ENCODE results near the gene RPH3AL.

The RPH3AL gene

GRCh38 chr17:263271-263670 is 89.3 kb downstream of the RPH3AL start:
- TF ChIP-seq POLR2A (IDR thresholded peaks at IDR 0.05; ENCODE audit: extremely low read depth, insufficient read length) (no peak), MYC (IDR thresholded peaks at IDR 0.05; ENCODE audit: low read depth, low read length) (no peak), MAX (IDR thresholded peaks at IDR 0.05; ENCODE audit: low read depth, low read length) (no peak)
- TF ChIP-seq, protein P1, sequence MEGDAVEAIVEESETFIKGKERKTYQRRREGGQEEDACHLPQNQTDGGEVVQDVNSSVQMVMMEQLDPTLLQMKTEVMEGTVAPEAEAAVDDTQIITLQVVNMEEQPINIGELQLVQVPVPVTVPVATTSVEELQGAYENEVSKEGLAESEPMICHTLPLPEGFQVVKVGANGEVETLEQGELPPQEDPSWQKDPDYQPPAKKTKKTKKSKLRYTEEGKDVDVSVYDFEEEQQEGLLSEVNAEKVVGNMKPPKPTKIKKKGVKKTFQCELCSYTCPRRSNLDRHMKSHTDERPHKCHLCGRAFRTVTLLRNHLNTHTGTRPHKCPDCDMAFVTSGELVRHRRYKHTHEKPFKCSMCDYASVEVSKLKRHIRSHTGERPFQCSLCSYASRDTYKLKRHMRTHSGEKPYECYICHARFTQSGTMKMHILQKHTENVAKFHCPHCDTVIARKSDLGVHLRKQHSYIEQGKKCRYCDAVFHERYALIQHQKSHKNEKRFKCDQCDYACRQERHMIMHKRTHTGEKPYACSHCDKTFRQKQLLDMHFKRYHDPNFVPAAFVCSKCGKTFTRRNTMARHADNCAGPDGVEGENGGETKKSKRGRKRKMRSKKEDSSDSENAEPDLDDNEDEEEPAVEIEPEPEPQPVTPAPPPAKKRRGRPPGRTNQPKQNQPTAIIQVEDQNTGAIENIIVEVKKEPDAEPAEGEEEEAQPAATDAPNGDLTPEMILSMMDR (IDR thresholded peaks at IDR 0.05; ENCODE audit: low read depth, low read length): no peak
- no peak for DNase-seq (ENCODE audit: low read depth)
- no peak overlapping the region for H3K4me3 ChIP-seq (ENCODE audit: low read depth, low read length)

GRCh38 chr17:261635-262034 is 91.0 kb downstream of the RPH3AL start:
- no peak overlapping the region for H3K4me3 ChIP-seq (ENCODE audit: low read depth, low read length)
- TF ChIP-seq MAX (IDR thresholded peaks at IDR 0.05; ENCODE audit: low read depth, low read length) (no peak), MYC (IDR thresholded peaks at IDR 0.05; ENCODE audit: low read depth, low read length) (no peak), POLR2A (IDR thresholded peaks at IDR 0.05; ENCODE audit: extremely low read depth, insufficient read length) (no peak)
- TF ChIP-seq, protein P1 (IDR thresholded peaks at IDR 0.05; ENCODE audit: low read depth, low read length): no peak
- no peak for DNase-seq (ENCODE audit: low read depth)

GRCh38 chr17:260944-261343 is 91.7 kb downstream of the RPH3AL start:
- no peak for DNase-seq (ENCODE audit: low read depth)
- TF ChIP-seq, protein P1 (IDR thresholded peaks at IDR 0.05; ENCODE audit: low read depth, low read length): no peak
- TF ChIP-seq MYC (IDR thresholded peaks at IDR 0.05; ENCODE audit: low read depth, low read length) (no peak), POLR2A (IDR thresholded peaks at IDR 0.05; ENCODE audit: extremely low read depth, insufficient read length) (no peak), MAX (IDR thresholded peaks at IDR 0.05; ENCODE audit: low read depth, low read length) (no peak)
- no peak overlapping the region for H3K4me3 ChIP-seq (ENCODE audit: low read depth, low read length)

GRCh38 chr17:260031-260791 is 92.4 kb downstream of the RPH3AL start:
- TF ChIP-seq, protein P1 (IDR thresholded peaks at IDR 0.05; ENCODE audit: low read depth, low read length): no peak
- no peak for TF ChIP-seq POLR2A (IDR thresholded peaks at IDR 0.05; ENCODE audit: extremely low read depth, insufficient read length)
- TF ChIP-seq MYC (IDR thresholded peaks at IDR 0.05; ENCODE audit: low read depth, low read length): no peak
- TF ChIP-seq MAX (IDR thresholded peaks at IDR 0.05; ENCODE audit: low read depth, low read length): no peak
- DNase-seq (ENCODE audit: low read depth): no peak
- no peak overlapping the region for H3K4me3 ChIP-seq (ENCODE audit: low read depth, low read length)

- DNase-seq (ENCODE audit: low read depth): no peak
- TF ChIP-seq MAX (IDR thresholded peaks at IDR 0.05; ENCODE audit: low read depth, low read length) (no peak), MYC (IDR thresholded peaks at IDR 0.05; ENCODE audit: low read depth, low read length) (no peak), POLR2A (IDR thresholded peaks at IDR 0.05; ENCODE audit: extremely low read depth, insufficient read length) (no peak)
- TF ChIP-seq, protein P1 (IDR thresholded peaks at IDR 0.05; ENCODE audit: low read depth, low read length): no peak
Measured at GRCh38 chr17:259341-259976, 93.1 kb downstream of the RPH3AL start.

More at GRCh38 chr17:259341-259976, 93.1 kb downstream of the RPH3AL start:
- no peak overlapping the region for H3K4me3 ChIP-seq (ENCODE audit: low read depth, low read length)

All from NB4 (cell line).